Vagina (tissue), 2 donors: ENCODE measurements around the gene CCNI2.

Experiments
- POLR2A ChIP-seq, 2 donors: fragments of 450-650 bp; IDR thresholded peaks; one replicate each; pipeline ENCODE4 v1.6.1; 2017; ENCODE audit warnings: antibody characterized with exemption in 2 of 2, mild to moderate bottlenecking in 2 of 2, moderate library complexity in 2 of 2
- POLR2AphosphoS5 ChIP-seq, 2 donors: sonication (generic); formaldehyde crosslinking; IDR thresholded peaks; one replicate each; pipeline ENCODE4 v1.9.0; 2017; ENCODE audit warnings: antibody characterized with exemption in 2 of 2, mild to moderate bottlenecking in 2 of 2, low read depth in 1 of 2; ENCODE audit not compliant: insufficient read depth in 1 of 2

DNA sequence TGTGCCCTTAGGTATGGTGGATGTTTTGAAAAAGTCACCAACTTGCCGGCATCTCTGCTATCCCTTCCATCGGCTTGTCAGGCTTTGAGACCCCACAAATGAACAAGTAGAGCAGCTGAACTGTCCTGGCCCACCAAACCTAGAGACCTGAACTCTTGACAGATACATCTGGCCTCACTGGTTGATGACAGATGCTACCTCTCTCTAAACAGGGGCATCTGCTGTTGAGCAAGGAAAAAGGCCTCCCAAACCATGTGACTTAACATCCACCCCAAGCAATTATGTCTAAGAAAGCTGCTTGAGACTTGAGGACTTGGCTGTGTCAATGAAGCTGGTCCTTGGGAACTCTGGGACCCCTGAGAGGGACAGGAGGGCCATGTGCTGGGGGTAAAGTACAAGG, 2.3 kb downstream of the CCNI2 start:
- TF ChIP-seq POLR2AphosphoS5 (IDR thresholded peaks at IDR 0.05; ENCODE audit: insufficient read depth in 1 of 2, low read depth in 1 of 2) = no peak
- TF ChIP-seq POLR2A (IDR thresholded peaks at IDR 0.05) = no peak
